ENCODE data around the gene AGK. TPM values are rescaled to one million over a fixed set of nuclear protein-coding genes. Genes with fewer than 3 reads are reported as not detected.

The AGK gene
- total RNA-seq, 1 donor from 2014 or later, result 19.8 TPM

GRCh38 chr7:141597966-141598365, 46.8 kb downstream of the AGK start:
- no peak for ATAC-seq
- no peaks in the 10 kb centered on the region for H3K27me3 ChIP-seq (ENCODE audit: low read depth)
- no peaks in the 10 kb centered on the region for H3K9me3 ChIP-seq
- H3K27ac ChIP-seq, result no peak overlapping the region
- no peaks in the 10 kb centered on the region for H3K4me1 ChIP-seq
- no peak for TF ChIP-seq CTCF (IDR thresholded peaks at IDR 0.05)
- H3K4me3 ChIP-seq, result no peak overlapping the region
- DNase-seq, result no peak
- intact Hi-C loops (cut with DNase I), result no loop called here
- peaks cover 37% of the 10 kb centered on the region for H3K36me3 ChIP-seq

GRCh38 chr7:141598408-141598807, 47.2 kb downstream of the AGK start:
- Histone ChIP-seq H3K4me1 (no peaks in the 10 kb centered on the region), H3K27ac (no peak overlapping the region), H3K4me3 (no peak overlapping the region), H3K27me3 (ENCODE audit: low read depth) (no peaks in the 10 kb centered on the region), H3K36me3 (peaks cover 34% of the 10 kb centered on the region), H3K9me3 (no peaks in the 10 kb centered on the region)
- no peak for TF ChIP-seq CTCF (IDR thresholded peaks at IDR 0.05)
- no peak for ATAC-seq
- intact Hi-C loops (cut with DNase I), result no loop called here
- DNase-seq, result no peak

GRCh38 chr7:141600168-141601006, 49.2 kb downstream of the AGK start:
- ATAC-seq, result no peak
- Histone ChIP-seq H3K4me3 (no peak overlapping the region), H3K27ac (no peak overlapping the region), H3K4me1 (no peaks in the 10 kb centered on the region), H3K27me3 (ENCODE audit: low read depth) (no peaks in the 10 kb centered on the region), H3K9me3 (no peaks in the 10 kb centered on the region), H3K36me3 (peaks cover 31% of the 10 kb centered on the region)
- no peak for DNase-seq
- intact Hi-C loops (cut with DNase I), result no loop called here
- no peak for TF ChIP-seq CTCF (IDR thresholded peaks at IDR 0.05)

- no peaks in the 10 kb centered on the region for H3K9me3 ChIP-seq
- TF ChIP-seq CTCF (IDR thresholded peaks at IDR 0.05), result no peak
- DNase-seq, result no peak
- H3K4me1 ChIP-seq, result no peaks in the 10 kb centered on the region
- peaks cover 39% of the 10 kb centered on the region for H3K36me3 ChIP-seq
- no peak overlapping the region for H3K27ac ChIP-seq
- H3K27me3 ChIP-seq (ENCODE audit: low read depth), result no peaks in the 10 kb centered on the region
- no peak for ATAC-seq
- intact Hi-C loops (cut with DNase I), result no loop called here
- H3K4me3 ChIP-seq, result no peak overlapping the region
Observed at GRCh38 chr7:141609576-141609975, 58.4 kb downstream of the AGK start.

- H3K4me1 ChIP-seq, result no peaks in the 10 kb centered on the region
- H3K36me3 ChIP-seq, result peaks cover 38% of the 10 kb centered on the region
- no peaks in the 10 kb centered on the region for H3K27me3 ChIP-seq (ENCODE audit: low read depth)
- no peak overlapping the region for H3K4me3 ChIP-seq
- ATAC-seq (no peak), DNase-seq (no peak)
- H3K27ac ChIP-seq, result no peak overlapping the region
- TF ChIP-seq CTCF (IDR thresholded peaks at IDR 0.05), result no peak
- intact Hi-C loops (cut with DNase I), result no loop called here
- no peaks in the 10 kb centered on the region for H3K9me3 ChIP-seq
Observed at GRCh38 chr7:141610671-141611070, 59.5 kb downstream of the AGK start.
